Tibial nerve (tissue), 4 donors: ENCODE measurements around the gene MROH7. TPM values are rescaled to one million over a fixed set of nuclear protein-coding genes. Genes with fewer than 3 reads are reported as not detected.

Experiments used
- DNase-seq, 2 donors: peaks; one replicate each; pipeline ENCODE4 v3.0.0-alpha.2; 2019; ENCODE audit warnings: low spot score in 2 of 2
- H3K27ac ChIP-seq, 4 donors: fragments of 200-600 bp; sonication (generic) in 3 of 4; one replicate each; pipeline ENCODE4 v1.5.1; 2017 to 2019; ENCODE audit warnings: mild to moderate bottlenecking in 1 of 4
- H3K27me3 ChIP-seq, 2 donors: fragments of 200-600 bp; sonication (generic) in 1 of 2; one replicate each; pipeline versions ENCODE4 v1.5.1 to v1.6.0; 2017 to 2019
- H3K36me3 ChIP-seq, 3 donors: fragments of 200-600 bp; sonication (generic); one replicate each; pipeline ENCODE4 v1.5.1; 2018 to 2019
- H3K4me1 ChIP-seq, 4 donors: fragments of 200-600 bp; sonication (generic) in 3 of 4; one replicate each; pipeline ENCODE4 v1.5.1; 2017 to 2019
- H3K4me3 ChIP-seq, 4 donors: fragments of 200-600 bp; sonication (generic) in 3 of 4; one replicate each; pipeline ENCODE4 v1.5.1; 2017 to 2019; ENCODE audit warnings: mild to moderate bottlenecking in 1 of 4, moderate library complexity in 1 of 4
- H3K9me3 ChIP-seq, 4 donors: fragments of 200-600 bp; sonication (generic) in 3 of 4; one replicate each; pipeline ENCODE4 v1.5.1; 2017 to 2019
- EP300 ChIP-seq, 2 donors: sonication (generic); formaldehyde crosslinking; IDR thresholded peaks; one replicate each; pipeline ENCODE4 v1.6.1; 2017; ENCODE audit warnings: antibody characterized with exemption in 2 of 2, mild to moderate bottlenecking in 1 of 2
- POLR2A ChIP-seq, 2 donors: fragments of 450-650 bp; IDR thresholded peaks; one replicate each; pipeline ENCODE4 v1.6.1; 2017; ENCODE audit warnings: antibody characterized with exemption in 2 of 2, mild to moderate bottlenecking in 2 of 2, moderate library complexity in 2 of 2
- WGBS, 2 donors: methylation state at CpG; one replicate each; pipeline ENCODE4 v1.1.5; 2018; 5-methylcytosine and 5-hydroxymethylcytosine counted together
- total RNA-seq, 4 donors: library from RNA; depleted of rRNA; stranded (reverse); fragments of >200 nt; gene quantifications; one replicate each; pipeline ENCODE4 v1.1.0, GENCODE V29; 2016
- TF ChIP-seq, protein P1 (sequence below), 5 experiments: fragments of 200-600 bp in 3 of 5; fragments of 450-650 bp in 2 of 5; sonication (generic) in 3 of 5; IDR thresholded peaks; one replicate each; pipeline ENCODE4 v1.5.1; 2016 to 2019; ENCODE audit warnings: antibody characterized with exemption in 5 of 5, mild to moderate bottlenecking in 3 of 5, moderate library complexity in 2 of 5

Gene MROH7
- total RNA-seq, 4 donors from 2014 or later: 4.4 to 7.2 (median 5.8) TPM

DNA sequence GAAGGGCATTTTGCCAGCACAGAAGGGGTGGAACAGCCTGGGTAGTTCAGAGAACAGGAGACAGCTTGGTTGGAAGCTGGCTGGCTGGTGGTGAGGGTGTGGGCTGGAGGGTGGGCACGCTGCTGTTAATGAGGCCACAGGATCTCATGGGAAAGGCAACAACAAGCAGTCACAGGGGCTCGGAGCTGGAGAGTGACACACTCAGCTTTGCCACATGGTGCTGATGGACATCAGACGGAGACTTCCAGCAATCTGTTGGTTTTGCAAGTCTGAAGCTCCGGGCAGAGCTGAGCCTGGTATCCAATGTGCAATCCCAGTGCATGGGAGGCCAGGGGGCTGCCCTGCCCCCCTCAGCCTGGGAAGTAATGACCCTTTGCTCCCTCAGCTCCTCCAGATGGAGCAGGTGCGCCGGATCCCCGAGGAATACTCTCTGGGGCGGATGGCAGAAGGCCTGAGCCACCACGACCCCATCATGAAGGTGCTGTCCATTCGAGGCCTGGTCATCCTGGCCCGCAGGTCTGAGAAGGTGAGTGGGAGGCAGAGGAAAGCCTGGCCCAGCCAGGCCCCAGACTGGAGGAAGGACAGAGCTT is 58.4 kb downstream of the MROH7 start:
- no peaks in the 10 kb centered on the region for H3K27me3 ChIP-seq
- no peaks in the 10 kb centered on the region for H3K9me3 ChIP-seq
- no peak for DNase-seq
- H3K36me3 ChIP-seq: no peaks in the 10 kb centered on the region
- no peak overlapping the region for H3K27ac ChIP-seq
- WGBS, 2 donors: 86 to 87% methylated on average over 7 to 11 of the region's 11 CpGs
- TF ChIP-seq, protein P1, sequence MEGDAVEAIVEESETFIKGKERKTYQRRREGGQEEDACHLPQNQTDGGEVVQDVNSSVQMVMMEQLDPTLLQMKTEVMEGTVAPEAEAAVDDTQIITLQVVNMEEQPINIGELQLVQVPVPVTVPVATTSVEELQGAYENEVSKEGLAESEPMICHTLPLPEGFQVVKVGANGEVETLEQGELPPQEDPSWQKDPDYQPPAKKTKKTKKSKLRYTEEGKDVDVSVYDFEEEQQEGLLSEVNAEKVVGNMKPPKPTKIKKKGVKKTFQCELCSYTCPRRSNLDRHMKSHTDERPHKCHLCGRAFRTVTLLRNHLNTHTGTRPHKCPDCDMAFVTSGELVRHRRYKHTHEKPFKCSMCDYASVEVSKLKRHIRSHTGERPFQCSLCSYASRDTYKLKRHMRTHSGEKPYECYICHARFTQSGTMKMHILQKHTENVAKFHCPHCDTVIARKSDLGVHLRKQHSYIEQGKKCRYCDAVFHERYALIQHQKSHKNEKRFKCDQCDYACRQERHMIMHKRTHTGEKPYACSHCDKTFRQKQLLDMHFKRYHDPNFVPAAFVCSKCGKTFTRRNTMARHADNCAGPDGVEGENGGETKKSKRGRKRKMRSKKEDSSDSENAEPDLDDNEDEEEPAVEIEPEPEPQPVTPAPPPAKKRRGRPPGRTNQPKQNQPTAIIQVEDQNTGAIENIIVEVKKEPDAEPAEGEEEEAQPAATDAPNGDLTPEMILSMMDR (IDR thresholded peaks at IDR 0.05): no peak
- no peak for TF ChIP-seq EP300 (IDR thresholded peaks at IDR 0.05)
- no peak for TF ChIP-seq POLR2A (IDR thresholded peaks at IDR 0.05)
- no peak overlapping the region for H3K4me3 ChIP-seq
- no peaks in the 10 kb centered on the region for H3K4me1 ChIP-seq

DNA sequence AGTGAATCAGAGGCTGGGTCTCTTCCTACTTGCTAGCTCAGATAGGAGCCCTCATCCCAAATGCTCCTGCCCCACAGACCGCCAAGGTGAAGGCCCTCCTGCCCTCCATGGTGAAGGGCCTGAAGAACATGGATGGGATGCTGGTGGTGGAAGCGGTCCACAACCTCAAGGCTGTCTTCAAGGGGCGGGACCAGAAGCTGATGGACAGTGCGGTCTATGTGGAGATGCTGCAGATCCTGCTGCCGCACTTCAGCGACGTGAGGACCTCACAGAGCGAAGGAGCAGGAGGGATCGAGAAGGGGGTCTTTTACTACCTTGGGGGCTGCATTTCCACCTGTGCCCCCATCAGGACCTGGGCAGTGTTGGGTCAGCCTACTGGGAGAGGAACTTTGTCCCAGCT is 59.5 kb downstream of the MROH7 start:
- no peaks in the 10 kb centered on the region for H3K9me3 ChIP-seq
- no peaks in the 10 kb centered on the region for H3K36me3 ChIP-seq
- no peaks in the 10 kb centered on the region for H3K4me1 ChIP-seq
- DNase-seq: no peak
- TF ChIP-seq POLR2A (IDR thresholded peaks at IDR 0.05): no peak
- H3K27ac ChIP-seq: no peak overlapping the region
- no peak overlapping the region for H3K4me3 ChIP-seq
- WGBS, 2 donors: 89 to 95% methylated on average over 9 of the region's 9 CpGs
- no peaks in the 10 kb centered on the region for H3K27me3 ChIP-seq

DNA sequence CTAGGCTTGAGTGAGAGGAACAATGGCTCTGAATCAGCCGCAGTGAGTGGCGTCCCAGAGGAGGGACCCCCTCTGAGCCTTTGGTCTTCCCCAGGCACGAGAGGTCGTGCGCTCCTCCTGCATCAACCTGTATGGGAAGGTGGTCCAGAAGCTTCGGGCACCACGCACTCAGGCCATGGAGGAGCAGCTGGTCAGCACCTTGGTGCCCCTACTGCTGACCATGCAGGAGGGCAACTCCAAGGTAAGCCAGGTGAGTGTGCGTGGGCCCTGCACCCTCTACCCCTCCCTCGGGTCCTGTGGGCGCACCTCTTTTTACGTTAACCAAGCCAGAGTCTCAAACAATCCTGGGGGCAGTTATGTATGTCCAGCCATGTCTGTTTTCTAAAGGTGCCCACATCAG is 60.4 kb downstream of the MROH7 start:
- Histone ChIP-seq H3K4me3 (no peak overlapping the region), H3K4me1 (no peaks in the 10 kb centered on the region), H3K9me3 (no peaks in the 10 kb centered on the region), H3K27me3 (no peaks in the 10 kb centered on the region), H3K36me3 (peaks cover 0 to 8% (median 0%) of the 10 kb centered on the region in 3 donors), H3K27ac (no peak overlapping the region)
- 85 to 87% methylated on average over 4 to 11 of the region's 11 CpGs for WGBS, 2 donors
- no peak for TF ChIP-seq EP300 (IDR thresholded peaks at IDR 0.05)
- TF ChIP-seq, protein P1 (IDR thresholded peaks at IDR 0.05): no peak
- no peak for TF ChIP-seq POLR2A (IDR thresholded peaks at IDR 0.05)
- DNase-seq: no peak

DNA sequence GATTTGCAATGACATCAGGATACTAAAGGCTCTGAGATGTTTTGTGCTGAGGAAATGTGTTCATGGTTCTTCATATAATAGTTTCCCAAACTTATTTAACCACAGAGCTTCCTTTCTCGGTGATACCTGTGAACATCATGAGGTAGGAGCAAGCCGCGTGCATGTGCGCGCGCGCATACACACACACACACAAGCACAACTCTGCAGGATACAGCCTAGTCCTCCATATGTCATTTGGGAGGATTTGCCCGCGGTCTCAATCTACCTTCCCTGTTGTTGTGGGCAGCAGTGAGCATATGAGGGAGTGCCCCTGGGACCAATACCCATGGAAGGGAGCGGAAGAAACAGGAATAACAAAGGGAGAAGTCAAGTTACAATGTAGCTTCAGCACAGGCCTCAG is 61.9 kb downstream of the MROH7 start:
- no peak overlapping the region for H3K27ac ChIP-seq
- no peak overlapping the region for H3K4me3 ChIP-seq
- no peaks in the 10 kb centered on the region for H3K27me3 ChIP-seq
- H3K36me3 ChIP-seq: peaks cover 0 to 8% (median 0%) of the 10 kb centered on the region in 3 donors
- WGBS, 2 donors: 88 to 92% methylated on average over 10 of the region's 10 CpGs
- no peak for DNase-seq
- no peaks in the 10 kb centered on the region for H3K4me1 ChIP-seq
- H3K9me3 ChIP-seq: no peaks in the 10 kb centered on the region
- TF ChIP-seq, protein P1 (IDR thresholded peaks at IDR 0.05): no peak
- TF ChIP-seq POLR2A (IDR thresholded peaks at IDR 0.05) (no peak), EP300 (IDR thresholded peaks at IDR 0.05) (no peak)

DNA sequence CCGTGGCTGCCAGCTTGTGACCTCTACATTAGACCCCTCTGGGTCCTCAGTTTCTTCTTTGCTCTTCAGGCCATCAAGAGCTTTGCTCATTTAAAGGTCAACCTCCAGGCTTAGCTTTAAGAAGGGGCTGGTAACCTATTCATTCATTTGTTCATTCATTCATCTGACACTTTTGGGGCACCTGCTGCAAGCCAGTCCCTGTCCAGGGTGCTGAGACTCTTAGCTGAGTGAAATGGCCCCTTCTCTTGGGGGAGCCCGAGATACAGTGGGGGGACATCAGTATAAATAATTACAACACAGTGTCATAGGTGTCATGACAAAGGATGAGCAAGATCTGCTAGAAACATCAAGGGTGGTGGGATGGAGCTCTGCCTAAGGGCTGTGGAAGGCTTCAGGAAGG is 63.6 kb downstream of the MROH7 start:
- WGBS, 2 donors: 69 to 84% methylated on average over 2 of the region's 2 CpGs
- Histone ChIP-seq H3K4me3 (no peak overlapping the region), H3K27me3 (no peaks in the 10 kb centered on the region), H3K4me1 (no peaks in the 10 kb centered on the region), H3K9me3 (no peaks in the 10 kb centered on the region), H3K27ac (no peak overlapping the region), H3K36me3 (peaks cover 0 to 8% (median 0%) of the 10 kb centered on the region in 3 donors)
- DNase-seq: no peak
- TF ChIP-seq POLR2A (IDR thresholded peaks at IDR 0.05) (no peak), EP300 (IDR thresholded peaks at IDR 0.05) (no peak)
- TF ChIP-seq, protein P1 (IDR thresholded peaks at IDR 0.05): no peak

DNA sequence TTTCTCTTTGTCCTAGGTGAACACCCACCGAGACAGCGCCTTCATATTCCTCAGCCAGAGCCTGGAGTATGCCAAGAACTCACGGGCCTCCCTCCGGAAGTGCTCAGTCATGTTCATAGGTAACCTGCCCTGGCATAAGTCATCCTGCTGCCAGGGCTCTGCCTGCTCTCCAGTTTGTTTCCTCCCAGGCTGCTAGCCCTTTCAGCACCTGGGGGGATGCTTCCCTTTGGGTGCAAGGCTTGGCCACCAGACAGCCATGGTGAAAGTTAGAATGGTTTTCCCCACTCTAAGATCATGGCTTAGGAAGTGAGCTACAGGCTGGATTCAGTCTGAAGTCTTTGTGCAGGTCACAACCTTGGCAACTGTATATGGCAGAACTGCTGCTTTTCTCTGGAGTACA is 64.8 kb downstream of the MROH7 start:
- Histone ChIP-seq H3K4me3 (no peak overlapping the region), H3K27me3 (no peaks in the 10 kb centered on the region), H3K27ac (no peak overlapping the region), H3K36me3 (peaks cover 0 to 8% (median 0%) of the 10 kb centered on the region in 3 donors), H3K9me3 (no peaks in the 10 kb centered on the region), H3K4me1 (no peaks in the 10 kb centered on the region)
- WGBS, 2 donors: 75 to 92% methylated on average over 4 of the region's 4 CpGs
- TF ChIP-seq POLR2A (IDR thresholded peaks at IDR 0.05) (no peak), EP300 (IDR thresholded peaks at IDR 0.05) (no peak)
- TF ChIP-seq, protein P1 (IDR thresholded peaks at IDR 0.05): no peak
- no peak for DNase-seq
